Uterus (tissue), 2 donors: ENCODE data around the gene DNAJB2.

Experiments used
- CTCF ChIP-seq, 4 experiments: fragments of 200-600 bp in 2 of 4; fragments of 450-650 bp in 2 of 4; sonication (generic) in 2 of 4; IDR thresholded peaks; one replicate each; pipeline ENCODE4 v1.5.1; 2016 to 2019; ENCODE audit warnings: antibody characterized with exemption in 4 of 4, mild to moderate bottlenecking in 2 of 4, moderate library complexity in 1 of 4
- POLR2A ChIP-seq, 2 donors: fragments of 450-650 bp; IDR thresholded peaks; one replicate each; pipeline ENCODE4 v1.6.1; 2016; ENCODE audit warnings: antibody characterized with exemption in 2 of 2, mild to moderate bottlenecking in 1 of 2, moderate library complexity in 1 of 2

GRCh38 chr2:219272356-219272755 is 6.8 kb upstream of the DNAJB2 start:
- no peak for TF ChIP-seq CTCF (IDR thresholded peaks at IDR 0.05)
- TF ChIP-seq POLR2A (IDR thresholded peaks at IDR 0.05) = no peak
